Fibroblast of lung (primary cell): ENCODE measurements around the gene COPG1. TPM values are rescaled to one million over a fixed set of nuclear protein-coding genes. Genes with fewer than 3 reads are reported as not detected.

Source experiments
- DNase-seq, 2 donors: peaks; one replicate each; pipeline versions ENCODE4 v3.0.0 to v3.0.0-alpha.2; 2010; ENCODE audit warnings: low read depth in 2 of 2
- H2AFZ ChIP-seq: 2 replicates; pipeline ENCODE4 v1.5.1; 2012; ENCODE audit warnings: low read length, control low read depth, inconsistent platforms
- H3K27ac ChIP-seq: 2 replicates; pipeline ENCODE4 v1.5.1; 2011; ENCODE audit warnings: low read length, control low read depth; ENCODE audit not compliant: insufficient read depth
- H3K27me3 ChIP-seq: 2 replicates; pipeline ENCODE4 v1.5.1; 2011; ENCODE audit warnings: mild to moderate bottlenecking, low read length; ENCODE audit not compliant: control insufficient read depth, insufficient read depth
- H3K36me3 ChIP-seq: 2 replicates; pipeline ENCODE4 v1.5.1; 2011; ENCODE audit warnings: low read length; ENCODE audit not compliant: control insufficient read depth, insufficient read depth
- H3K4me1 ChIP-seq: 2 replicates; pipeline ENCODE4 v1.5.1; 2011; ENCODE audit warnings: low read length; ENCODE audit not compliant: control insufficient read depth, insufficient read depth; ENCODE audit errors: extremely low read depth
- H3K4me2 ChIP-seq: 2 replicates; pipeline ENCODE4 v1.5.1; 2011; ENCODE audit warnings: low read length, control low read depth; ENCODE audit not compliant: insufficient read depth; ENCODE audit errors: extremely low read depth
- H3K4me3 ChIP-seq, 4 experiments: fragments of 200-600 bp in 1 of 4; sonication (generic) in 1 of 4; replicated peaks in 1 of 4; 2 replicates each; pipeline ENCODE4 v1.5.1; 2011 to 2016; ENCODE audit warnings: low read length in 4 of 4, low read depth in 3 of 4, mild to moderate bottlenecking in 3 of 4, control low read depth in 2 of 4, inconsistent platforms in 1 of 4, mixed read lengths in 1 of 4; ENCODE audit not compliant: insufficient read depth in 1 of 4; ENCODE audit errors: control extremely low read depth in 1 of 4
- H3K79me2 ChIP-seq: 2 replicates; pipeline ENCODE4 v1.5.1; 2012; ENCODE audit warnings: mild to moderate bottlenecking, low read length, inconsistent platforms; ENCODE audit not compliant: control insufficient read depth, insufficient read depth
- H3K9ac ChIP-seq: 2 replicates; pipeline ENCODE4 v1.5.1; 2011; ENCODE audit warnings: mild to moderate bottlenecking, low read length, control low read depth; ENCODE audit not compliant: insufficient read depth
- H3K9me3 ChIP-seq: 2 replicates; pipeline ENCODE4 v1.5.1; 2012; ENCODE audit warnings: low read depth, low read length; ENCODE audit not compliant: control insufficient read depth, insufficient read depth
- H4K20me1 ChIP-seq: 2 replicates; pipeline ENCODE4 v1.5.1; 2011; ENCODE audit warnings: low read length; ENCODE audit not compliant: control insufficient read depth, insufficient read depth; ENCODE audit errors: extremely low read depth
- CTCF ChIP-seq, 2 donors: IDR thresholded peaks in 1 of 2; conservative IDR thresholded peaks in 1 of 2; 1 replicate in 1 of 2; 2 replicates in 1 of 2; pipeline ENCODE4 v1.5.1; 2011 to 2012; ENCODE audit warnings: low read length in 2 of 2, control low read depth in 1 of 2, inconsistent platforms in 1 of 2, low read depth in 1 of 2, mild to moderate bottlenecking in 1 of 2
- EZH2 ChIP-seq: IDR thresholded peaks from 2 replicates; pipeline ENCODE4 v1.5.1; 2012; ENCODE audit warnings: low read length, control low read depth, mild to moderate bottlenecking; ENCODE audit errors: missing control alignments
- polyA plus RNA-seq, 2 donors: library from polyadenylated mRNA; depleted of rRNA in 1 of 2; stranded (reverse) in 1 of 2; unstranded in 1 of 2; fragments of >200 nt; gene quantifications; 2 replicates each; pipeline ENCODE4 v1.2.1, GENCODE V29; 2011 to 2012; ENCODE audit warnings: missing spikeins in 1 of 2
- total RNA-seq: library from RNA; depleted of rRNA; stranded (reverse); fragments of >200 nt; gene quantifications from 2 replicates; pipeline ENCODE4 v1.2.1, GENCODE V29; 2014

COPG1 gene
- total and polyA plus RNA-seq, 2 donors (not counting 1 experiment from before 2014, with no cell fraction given) = 257 to 306 TPM

- Histone ChIP-seq H4K20me1 (no peaks in the 10 kb centered on the region), H2AFZ (peak overlapping the region; percentile 72), H3K4me3 (peak overlapping the region in 3 of 4 experiments; percentile 20 to 46 (median 22)), H3K36me3 (no peaks in the 10 kb centered on the region), H3K27ac (peak overlapping the region; percentile 13), H3K27me3 (no peaks in the 10 kb centered on the region), H3K9me3 (no peaks in the 10 kb centered on the region), H3K79me2 (no peaks in the 10 kb centered on the region), H3K9ac (no peak overlapping the region), H3K4me1 (peaks cover 18% of the 10 kb centered on the region), H3K4me2 (peak overlapping the region; percentile 53)
- TF ChIP-seq EZH2 = no peak
- TF ChIP-seq CTCF (conservative IDR thresholded peaks at IDR 0.05 in 1 of 2, IDR thresholded peaks at IDR 0.05 in 1 of 2; ENCODE audit: low read depth in 1 of 2, low read length in 2 of 2) = no peak
- DNase-seq = peak; percentile 62 to 82
These were observed 24.4 kb upstream of the COPG1 start for GRCh38 chr3:129224984-129225393.

- H4K20me1 ChIP-seq = no peaks in the 10 kb centered on the region
- no peak overlapping the region for H3K9ac ChIP-seq
- H2AFZ ChIP-seq = no peak overlapping the region
- H3K27ac ChIP-seq = no peak overlapping the region
- peaks cover 18% of the 10 kb centered on the region for H3K4me1 ChIP-seq
- no peak overlapping the region for H3K4me2 ChIP-seq
- no peak overlapping the region for H3K4me3 ChIP-seq
- DNase-seq = peak; percentile 86 to 97
- no peak for TF ChIP-seq CTCF (conservative IDR thresholded peaks at IDR 0.05 in 1 of 2, IDR thresholded peaks at IDR 0.05 in 1 of 2; ENCODE audit: low read depth in 1 of 2, low read length in 2 of 2)
- no peak for TF ChIP-seq EZH2
- no peaks in the 10 kb centered on the region for H3K9me3 ChIP-seq
- no peaks in the 10 kb centered on the region for H3K79me2 ChIP-seq
- H3K36me3 ChIP-seq = no peaks in the 10 kb centered on the region
- H3K27me3 ChIP-seq = no peaks in the 10 kb centered on the region
These were observed 23.0 kb upstream of the COPG1 start for GRCh38 chr3:129226374-129226773.

- Histone ChIP-seq H4K20me1 (no peaks in the 10 kb centered on the region), H3K9me3 (no peaks in the 10 kb centered on the region), H3K27ac (peak overlapping the region; percentile 75), H3K4me3 (no peak overlapping the region), H3K36me3 (no peaks in the 10 kb centered on the region), H3K9ac (no peak overlapping the region), H3K4me1 (peaks cover 18% of the 10 kb centered on the region), H3K79me2 (no peaks in the 10 kb centered on the region), H2AFZ (peak overlapping the region; percentile 94), H3K4me2 (peak overlapping the region; percentile 15), H3K27me3 (no peaks in the 10 kb centered on the region)
- peak; percentile 73 to 89 for DNase-seq
- TF ChIP-seq EZH2 (no peak), CTCF (conservative IDR thresholded peaks at IDR 0.05 in 1 of 2, IDR thresholded peaks at IDR 0.05 in 1 of 2; ENCODE audit: low read depth in 1 of 2, low read length in 2 of 2) (no peak)
These were observed 20.4 kb upstream of the COPG1 start for GRCh38 chr3:129228891-129229585.
